GM23338 (cell line): ENCODE results near the gene PRPF40B. TPM values are rescaled to one million over a fixed set of nuclear protein-coding genes. Genes with fewer than 3 reads are reported as not detected.

ENCODE experiments used
- ATAC-seq: fragments of 200-7000 bp; cut with Tn5 transposase; 3 replicates; pipeline ENCODE4 v1.9.1; 2020
- DNase-seq: peaks from one replicate; pipeline ENCODE4 v3.0.0-alpha.2; 2015; ENCODE audit warnings: low spot score
- H2AFZ ChIP-seq: fragments of 200-600 bp; sonication (generic); 2 replicates; pipeline ENCODE4 v1.8.0; 2016; ENCODE audit warnings: antibody characterized with exemption, mild to moderate bottlenecking, moderate library complexity
- H3F3A ChIP-seq: fragments of 200-600 bp; sonication (generic); replicated peaks from 2 replicates; pipeline ENCODE4 v1.8.0; 2017; ENCODE audit warnings: antibody characterized with exemption, mixed run types, low read depth
- H3K27ac ChIP-seq: fragments of 200-600 bp; sonication (generic); 2 replicates; pipeline ENCODE4 v1.6.1; 2016; ENCODE audit warnings: low read depth
- H3K27me3 ChIP-seq: fragments of 200-600 bp; sonication (generic); 2 replicates; pipeline ENCODE4 v1.8.0; 2016; ENCODE audit warnings: mild to moderate bottlenecking, mixed run types, moderate library complexity; ENCODE audit not compliant: insufficient read depth
- H3K36me3 ChIP-seq: fragments of 200-600 bp; sonication (generic); 2 replicates; pipeline ENCODE4 v1.8.0; 2016; ENCODE audit warnings: mild to moderate bottlenecking; ENCODE audit not compliant: insufficient read depth
- H3K4me1 ChIP-seq: fragments of 200-600 bp; sonication (generic); 2 replicates; pipeline ENCODE4 v1.8.0; 2016; ENCODE audit warnings: mild to moderate bottlenecking, moderate library complexity; ENCODE audit not compliant: insufficient read depth
- H3K4me2 ChIP-seq: fragments of 200-600 bp; sonication (generic); 2 replicates; pipeline ENCODE4 v1.7.1; 2017; ENCODE audit warnings: mixed run types
- H3K4me3 ChIP-seq: fragments of 200-600 bp; sonication (generic); 2 replicates; pipeline ENCODE4 v1.6.1; 2016; ENCODE audit warnings: mixed run types
- H3K79me2 ChIP-seq: fragments of 200-600 bp; sonication (generic); replicated peaks from 2 replicates; pipeline ENCODE4 v1.8.0; 2017; ENCODE audit warnings: mild to moderate bottlenecking; ENCODE audit not compliant: insufficient read depth
- H3K9me2 ChIP-seq: fragments of 200-600 bp; sonication (generic); 2 replicates; pipeline ENCODE4 v1.8.0; 2017; ENCODE audit not compliant: insufficient read depth
- H4K20me1 ChIP-seq: fragments of 200-600 bp; sonication (generic); replicated peaks from 2 replicates; pipeline ENCODE4 v1.8.0; 2017; ENCODE audit warnings: mild to moderate bottlenecking; ENCODE audit not compliant: insufficient read depth
- H3K27ac Mint-ChIP-seq: 2 replicates; pipeline ENCODE4 v1.8.0; 2020; ENCODE audit warnings: inconsistent platforms, mild to moderate bottlenecking, moderate library complexity, mixed read lengths
- H3K27me3 Mint-ChIP-seq: 3 replicates; pipeline ENCODE4 v1.8.0; 2022; ENCODE audit warnings: low read depth, mild to moderate bottlenecking, moderate library complexity, mixed read lengths, inconsistent platforms; ENCODE audit not compliant: insufficient read depth, poor library complexity
- H3K36me3 Mint-ChIP-seq: 3 replicates; pipeline ENCODE4 v1.8.0; 2021; ENCODE audit warnings: low read depth, mild to moderate bottlenecking, inconsistent platforms, moderate library complexity, mixed read lengths
- H3K4me1 Mint-ChIP-seq: 3 replicates; pipeline ENCODE4 v1.8.0; 2020; ENCODE audit warnings: mild to moderate bottlenecking, inconsistent platforms, mixed read lengths
- H3K4me3 Mint-ChIP-seq: 3 replicates; pipeline ENCODE4 v1.8.0; 2021; ENCODE audit warnings: moderate library complexity, mild to moderate bottlenecking, inconsistent platforms, mixed read lengths
- H3K9me3 Mint-ChIP-seq: 3 replicates; pipeline ENCODE4 v1.8.0; 2020; ENCODE audit warnings: moderate library complexity, mild to moderate bottlenecking, inconsistent platforms, mixed read lengths
- CREB1 ChIP-seq: fragments of 250-450 bp; sonication (Bioruptor Pico); IDR thresholded peaks from 2 replicates; pipeline ENCODE4 v1.5.0; 2020; ENCODE audit warnings: low read depth, mild to moderate bottlenecking, moderate library complexity
- CTCF ChIP-seq, 2 experiments: fragments of 200-600 bp in 1 of 2; sonication (generic) in 1 of 2; conservative IDR thresholded peaks; 2 replicates each; pipeline versions ENCODE4 v1.5.1 to v1.6.1; 2016 to 2017; ENCODE audit warnings: antibody characterized with exemption in 2 of 2, low read depth in 2 of 2, mild to moderate bottlenecking in 2 of 2, moderate library complexity in 1 of 2
- ETS1 ChIP-seq: IDR thresholded peaks from 2 replicates; pipeline ENCODE4 v1.6.1; 2016; ENCODE audit warnings: antibody characterized with exemption
- EZH2 ChIP-seq: fragments of 200-600 bp; sonication (generic); IDR thresholded peaks from one replicate; pipeline ENCODE4 v1.8.0; 2017; ENCODE audit warnings: antibody characterized with exemption, mild to moderate bottlenecking, low read depth; ENCODE audit not compliant: unreplicated experiment
- EZH2phosphoT487 ChIP-seq: fragments of 200-600 bp; sonication (generic); IDR thresholded peaks from one replicate; pipeline ENCODE4 v1.8.1; 2018; ENCODE audit warnings: antibody characterized with exemption; ENCODE audit not compliant: unreplicated experiment
- JUNB ChIP-seq: IDR thresholded peaks from one replicate; pipeline ENCODE4 v1.6.1; 2016; ENCODE audit warnings: antibody characterized with exemption; ENCODE audit not compliant: unreplicated experiment
- NANOG ChIP-seq: IDR thresholded peaks from 2 replicates; pipeline ENCODE4 v1.6.1; 2016; ENCODE audit warnings: antibody characterized with exemption, borderline replicate concordance
- POLR2AphosphoS5 ChIP-seq: IDR thresholded peaks from 2 replicates; pipeline ENCODE4 v1.6.1; 2016; ENCODE audit warnings: antibody characterized with exemption, low read depth
- REST ChIP-seq: IDR thresholded peaks from one replicate; pipeline ENCODE4 v1.6.1; 2018; ENCODE audit warnings: antibody characterized with exemption; ENCODE audit not compliant: unreplicated experiment
- STAT1 ChIP-seq: IDR thresholded peaks from one replicate; pipeline ENCODE4 v1.6.1; 2016; ENCODE audit warnings: antibody characterized with exemption; ENCODE audit not compliant: unreplicated experiment
- ZNF114 ChIP-seq: fragments of 250-450 bp; sonication (Bioruptor Pico); IDR thresholded peaks from 2 replicates; pipeline ENCODE4 v1.5.0; 2020; ENCODE audit warnings: mild to moderate bottlenecking, moderate library complexity
- ZNF331 ChIP-seq: fragments of 250-450 bp; sonication (Bioruptor Pico); IDR thresholded peaks from 2 replicates; pipeline ENCODE4 v1.5.0; 2020; ENCODE audit warnings: low read depth, mild to moderate bottlenecking, moderate library complexity
- ZNF462 ChIP-seq: fragments of 250-450 bp; sonication (Bioruptor Pico); IDR thresholded peaks from 2 replicates; pipeline ENCODE4 v1.5.0; 2020; ENCODE audit warnings: mild to moderate bottlenecking, moderate library complexity
- polyA plus RNA-seq: library from polyadenylated mRNA; unstranded; fragments of >200 nt; fragmentation: Nextera tagmentation; extraction: Ambion mirVana; gene quantifications from 2 replicates; pipeline ENCODE4 v1.2.1, GENCODE V29; 2016
- total RNA-seq: library from RNA; depleted of rRNA; stranded (reverse); fragments of >200 nt; shearing (Covaris generic); gene quantifications from 2 replicates; pipeline ENCODE4 v1.2.3, GENCODE V29; 2014

PRPF40B gene
- total and polyA plus RNA-seq, 2 experiments from 2014 or later, result 17.9 to 19.0 TPM

- no peak overlapping the region for H2AFZ ChIP-seq
- 0 out of 2 replicates have a peak, but pooled peaks cover 9% of the 10 kb centered on the region for H3K36me3 ChIP-seq
- peaks cover 12% of the 10 kb centered on the region for H3K4me1 ChIP-seq
- Mint-ChIP-seq H3K9me3 (no peaks in the 10 kb centered on the region), H3K36me3 (peaks cover 13% of the 10 kb centered on the region), H3K27ac (no peak overlapping the region), H3K27me3 (peaks cover 8% of the 10 kb centered on the region), H3K4me3 (no peak overlapping the region), H3K4me1 (peaks cover 24% of the 10 kb centered on the region)
- no peak overlapping the region for H3K4me2 ChIP-seq
- H3K4me3 ChIP-seq, result no peak overlapping the region
- DNase-seq, result no peak
- TF ChIP-seq JUNB (no peak), ZNF114 (CRISPR knock-in tag) (no peak), ZNF331 (CRISPR knock-in tag) (no peak), STAT1 (no peak), CREB1 (CRISPR knock-in tag) (no peak), REST (no peak), EZH2phosphoT487 (no peak), NANOG (no peak), CTCF (conservative IDR thresholded peaks at IDR 0.05; ENCODE audit: low read depth in 2 of 2) (no peak), ZNF462 (no peak), ETS1 (no peak), POLR2AphosphoS5 (no peak), EZH2 (no peak)
- H3K9me2 ChIP-seq, result no peaks in the 10 kb centered on the region
- H3F3A ChIP-seq, result 0 out of 2 replicates have a peak, but pooled peaks cover 2% of the 10 kb centered on the region
- H3K79me2 ChIP-seq, result no peaks in the 10 kb centered on the region
- H4K20me1 ChIP-seq, result no peaks in the 10 kb centered on the region; the same call in 1 of the 2 replicates
- no peak for ATAC-seq
- no peaks in the 10 kb centered on the region for H3K27me3 ChIP-seq
- no peak overlapping the region for H3K27ac ChIP-seq
Measured at GRCh38 chr12:49633703-49634345, 10.5 kb downstream of the PRPF40B start.
